HepG2 (cell line): ENCODE data around the gene TP53TG5. TPM values are rescaled to one million over a fixed set of nuclear protein-coding genes. Genes with fewer than 3 reads are reported as not detected.

Experiments used
- ATAC-seq: fragments of 200-7000 bp; cut with Tn5 transposase; 3 replicates; pipeline ENCODE4 v1.9.1; 2020; ENCODE audit warnings: mild to moderate bottlenecking, moderate library complexity
- BruUV-seq: library from RNA; stranded (reverse); fragments of 400-500 nt; replicated peaks from 2 replicates; lab custom pipeline; 2021; lab: Mats Ljungman, UMichigan
- CTCF ChIA-PET: fragments of 300-600 bp; formaldehyde crosslinking; extraction: SDS; loops from one replicate; lab custom pipeline; 2021; ENCODE audit warnings: low total read pairs, inconsistent platforms, low intra/inter-chr PET ratio; lab: Yijun Ruan, JAX
- POLR2A ChIA-PET: fragments of 350-600 bp; sonication (Branson Sonifier 250); formaldehyde crosslinking; loops from one replicate; lab custom pipeline; 2020; ENCODE audit warnings: antibody characterized with exemption, inconsistent platforms; lab: Yijun Ruan, JAX
- DNase-seq: peaks from one replicate; pipeline ENCODE4 v3.0.0-alpha.2; 2015; ENCODE audit warnings: low spot score
- FAIRE-seq: peaks from 3 replicates; lab custom pipeline; 2011; peaks lifted over from hg19 to GRCh38; lab: Jason Lieb, UNC
- H2AFZ ChIP-seq: one replicate; pipeline ENCODE4 v1.6.1; 2011; ENCODE audit warnings: low read length, inconsistent platforms
- H3K27ac ChIP-seq: fragments of 300-600 bp; 3 replicates; pipeline ENCODE4 v1.8.0; 2011; ENCODE audit warnings: mixed run types, mild to moderate bottlenecking, mixed read lengths, low read length, inconsistent platforms; ENCODE audit not compliant: insufficient read depth; ENCODE audit errors: extremely low read length
- H3K27me3 ChIP-seq, 2 experiments: fragments of 200-600 bp in 1 of 2; 2 replicates in 1 of 2; 3 replicates in 1 of 2; pipeline versions ENCODE4 v1.6.0 to v1.8.0; 2011; ENCODE audit warnings: low read length in 2 of 2, mild to moderate bottlenecking in 2 of 2, moderate library complexity in 2 of 2, inconsistent platforms in 1 of 2; ENCODE audit not compliant: insufficient read depth in 2 of 2, control insufficient read depth in 1 of 2
- H3K36me3 ChIP-seq, 2 experiments: fragments of 200-600 bp in 1 of 2; replicated peaks in 1 of 2; 2 replicates in 1 of 2; 3 replicates in 1 of 2; pipeline versions ENCODE4 v1.5.1 to v1.8.0; 2011; ENCODE audit warnings: low read length in 2 of 2, inconsistent platforms in 1 of 2; ENCODE audit not compliant: insufficient read depth in 2 of 2, control insufficient read depth in 1 of 2
- H3K4me1 ChIP-seq: 2 replicates; pipeline ENCODE4 v1.5.1; 2012; ENCODE audit warnings: low read length, inconsistent platforms; ENCODE audit not compliant: insufficient read depth
- H3K4me2 ChIP-seq: 2 replicates; pipeline ENCODE4 v1.6.0; 2011; ENCODE audit warnings: low read depth, low read length, inconsistent platforms
- H3K4me3 ChIP-seq, 3 experiments: fragments of 200-600 bp in 1 of 3; sonication (generic), shearing (Covaris generic) in 1 of 3; replicated peaks in 1 of 3; 2 replicates each; pipeline ENCODE4 v1.5.1; 2011 to 2016; ENCODE audit warnings: low read length in 3 of 3, inconsistent platforms in 2 of 3, low read depth in 2 of 3, mild to moderate bottlenecking in 2 of 3, control low read depth in 1 of 3, mixed read lengths in 1 of 3; ENCODE audit not compliant: insufficient read depth in 1 of 3
- H3K79me2 ChIP-seq: one replicate; pipeline ENCODE4 v1.6.1; 2011; ENCODE audit warnings: low read length, inconsistent platforms; ENCODE audit not compliant: insufficient read depth
- H3K9ac ChIP-seq: 2 replicates; pipeline ENCODE4 v1.6.0; 2011; ENCODE audit warnings: mild to moderate bottlenecking, low read depth, low read length, inconsistent platforms; ENCODE audit not compliant: insufficient read depth
- H3K9me3 ChIP-seq: 2 replicates; pipeline ENCODE4 v1.5.1; 2012; ENCODE audit warnings: mild to moderate bottlenecking, low read length
- H4K20me1 ChIP-seq: 2 replicates; pipeline ENCODE4 v1.6.0; 2011; ENCODE audit warnings: inconsistent platforms, mild to moderate bottlenecking, low read length, moderate library complexity; ENCODE audit not compliant: insufficient read depth
- ARID4A ChIP-seq: sonication (generic); formaldehyde crosslinking; IDR thresholded peaks from 2 replicates; pipeline ENCODE4 v1.5.0; 2020; ENCODE audit warnings: mild to moderate bottlenecking, missing genetic modification reagents, borderline replicate concordance
- DMAP1 ChIP-seq: IDR thresholded peaks from 2 replicates; pipeline ENCODE4 v1.6.1; 2016
- DPF2 ChIP-seq: sonication (generic); formaldehyde crosslinking; IDR thresholded peaks from 2 replicates; pipeline ENCODE4 v1.4.0; 2020; ENCODE audit warnings: mild to moderate bottlenecking, low read depth, missing genetic modification reagents, borderline replicate concordance
- GRHL1 ChIP-seq: sonication (generic); formaldehyde crosslinking; conservative IDR thresholded peaks from 2 replicates; pipeline ENCODE4 v1.8.0; 2022; ENCODE audit warnings: missing genetic modification reagents
- NFRKB ChIP-seq: fragments of 450-650 bp; IDR thresholded peaks from 2 replicates; pipeline ENCODE4 v1.6.1; 2017
- PRMT3 ChIP-seq: sonication (generic); formaldehyde crosslinking; IDR thresholded peaks from 2 replicates; pipeline ENCODE4 v1.8.1; 2022; ENCODE audit warnings: low read depth, mild to moderate bottlenecking, moderate library complexity, missing genetic modification reagents, borderline replicate concordance
- STAT6 ChIP-seq: sonication (generic); formaldehyde crosslinking; IDR thresholded peaks from 2 replicates; pipeline ENCODE4 v1.4.0; 2020; ENCODE audit warnings: missing genetic modification reagents, mild to moderate bottlenecking, borderline replicate concordance
- ZBTB43 ChIP-seq: sonication (generic); formaldehyde crosslinking; conservative IDR thresholded peaks from 2 replicates; pipeline ENCODE4 v1.4.0; 2020; ENCODE audit warnings: missing genetic modification reagents
- ZBTB7B ChIP-seq: sonication (generic); formaldehyde crosslinking; IDR thresholded peaks from 2 replicates; pipeline ENCODE4 v1.4.0; 2020; ENCODE audit warnings: missing genetic modification reagents
- ZFP82 ChIP-seq: sonication (generic); formaldehyde crosslinking; IDR thresholded peaks from 2 replicates; pipeline ENCODE4 v1.5.1; 2020; ENCODE audit warnings: mild to moderate bottlenecking, missing genetic modification reagents, borderline replicate concordance
- ZNF30 ChIP-seq: sonication (generic); formaldehyde crosslinking; IDR thresholded peaks from 2 replicates; pipeline ENCODE4 v1.5.0; 2020; ENCODE audit warnings: mild to moderate bottlenecking, missing genetic modification reagents
- ZNF713 ChIP-seq: sonication (generic); formaldehyde crosslinking; IDR thresholded peaks from 2 replicates; pipeline ENCODE4 v1.4.0; 2020; ENCODE audit warnings: mild to moderate bottlenecking, missing genetic modification reagents
- WGBS: methylation state at CpG from one replicate; pipeline ENCODE4 v1.1.6; 2017; ENCODE audit warnings: low lambda C conversion rate; 5-methylcytosine and 5-hydroxymethylcytosine counted together
- in situ Hi-C: cut with HindIII; loops from 2 replicates; pipeline ENCODE4 v1.10.0; 2017; ENCODE audit warnings: low pct_unique_long_range_greater_than_20kb; ENCODE audit not compliant: extremely low pct_ligation_motif_present
- intact Hi-C: fragments of 100-400 bp; cut with micrococcal nuclease; formaldehyde crosslinking; loops from one replicate; pipeline ENCODE4 v1.10.0; 2022; ENCODE audit not compliant: unreplicated experiment
- polyA plus RNA-seq, 8 experiments: library from polyadenylated mRNA; depleted of rRNA in 3 of 8; stranded (reverse) in 7 of 8; unstranded in 1 of 8; fragments of >200 nt; fragmentation: Illumina TruSeq in 4 of 8; extraction: Trizol in 4 of 8; gene quantifications; 2 replicates each; pipeline versions ENCODE4 v1.2.1 to v1.2.3, GENCODE V29; 2011 to 2016; ENCODE audit warnings: low read depth in 4 of 8, missing spikeins in 1 of 8, mixed read lengths in 1 of 8; ENCODE audit not compliant: insufficient read depth in 1 of 8
- total RNA-seq, 5 experiments: library from RNA; depleted of rRNA; stranded (reverse); fragments of >200 nt; fragmentation: Illumina TruSeq; extraction: Trizol; gene quantifications; 2 replicates each; pipeline ENCODE4 v1.2.3, GENCODE V29; 2016; ENCODE audit warnings: low read depth in 1 of 5

TP53TG5 gene
- total and polyA plus RNA-seq, 2 of the 13 experiments (the other 11 are each of a cell fraction or from before 2014, with no cell fraction given), result 0.11 TPM; not detected in 1

- BruUV-seq, result no TSS peak
- ChIA-PET CTCF (interaction anchor here (1.2 to 1.9 kb wide), 2 partner anchors 53 to 64 kb away, joined by 6 to 32 read pairs; no protein-coding TSS in a partner anchor), POLR2A (interaction anchor here (1.1 to 29.5 kb wide), 9 partner anchors 9 to 398 kb away, joined by 3 to 1422 read pairs (median 10); partner anchors contain the start of genes PIGT, SDC4 and SYS1)
- in situ Hi-C loops (loop anchor here (5.0 kb wide), 1 partner anchor 65 kb away; no protein-coding TSS in a partner anchor), intact Hi-C loops (no loop called here)
- Histone ChIP-seq H3K4me3 (no peak overlapping the region), H3K9ac (no peak overlapping the region), H3K4me1 (peaks cover 19% of the 10 kb centered on the region), H3K79me2 (no peaks in the 10 kb centered on the region), H3K27me3 (no peaks in the 10 kb centered on the region), H3K36me3 (peaks cover 5 to 8% of the 10 kb centered on the region in 2 experiments), H3K9me3 (no peaks in the 10 kb centered on the region), H3K27ac (no peak overlapping the region), H4K20me1 (no peaks in the 10 kb centered on the region), H3K4me2 (no peak overlapping the region), H2AFZ (no peak overlapping the region)
- no peak for DNase-seq
- FAIRE-seq, result no peak
- ATAC-seq, result no peak
- 94% methylated on average over 29 of the region's 30 CpGs for WGBS
- TF ChIP-seq ZFP82 (CRISPR knock-in tag), result no peak
- TF ChIP-seq ZNF30, result 0 out of 2 replicates have a peak, but pooled peaks have one; percentile 50
- TF ChIP-seq ARID4A (CRISPR knock-in tag), result no peak
- TF ChIP-seq STAT6 (CRISPR knock-in tag), result no peak
- no peak for TF ChIP-seq GRHL1 (CRISPR knock-in tag)
- no peak for TF ChIP-seq ZNF713 (CRISPR knock-in tag)
- TF ChIP-seq ZBTB43 (CRISPR knock-in tag), result no peak
- TF ChIP-seq PRMT3 (CRISPR knock-in tag), result no peak
- TF ChIP-seq NFRKB, result no peak
- TF ChIP-seq DPF2, result no peak
- 0 out of 2 replicates have a peak, but pooled peaks have one; percentile 1 for TF ChIP-seq DMAP1 (CRISPR knock-in tag)
- TF ChIP-seq ZBTB7B (CRISPR knock-in tag), result no peak
Observed at GRCh38 chr20:45372646-45373352, 5.3 kb downstream of the TP53TG5 start.
